ENCODE results near the gene GIMAP6.
"Not testable (repeated sequence)": the region's sequence is repeated elsewhere in the genome, so short reads cannot be mapped to it uniquely, and the experiment has no call there.

GIMAP6 gene

DNA sequence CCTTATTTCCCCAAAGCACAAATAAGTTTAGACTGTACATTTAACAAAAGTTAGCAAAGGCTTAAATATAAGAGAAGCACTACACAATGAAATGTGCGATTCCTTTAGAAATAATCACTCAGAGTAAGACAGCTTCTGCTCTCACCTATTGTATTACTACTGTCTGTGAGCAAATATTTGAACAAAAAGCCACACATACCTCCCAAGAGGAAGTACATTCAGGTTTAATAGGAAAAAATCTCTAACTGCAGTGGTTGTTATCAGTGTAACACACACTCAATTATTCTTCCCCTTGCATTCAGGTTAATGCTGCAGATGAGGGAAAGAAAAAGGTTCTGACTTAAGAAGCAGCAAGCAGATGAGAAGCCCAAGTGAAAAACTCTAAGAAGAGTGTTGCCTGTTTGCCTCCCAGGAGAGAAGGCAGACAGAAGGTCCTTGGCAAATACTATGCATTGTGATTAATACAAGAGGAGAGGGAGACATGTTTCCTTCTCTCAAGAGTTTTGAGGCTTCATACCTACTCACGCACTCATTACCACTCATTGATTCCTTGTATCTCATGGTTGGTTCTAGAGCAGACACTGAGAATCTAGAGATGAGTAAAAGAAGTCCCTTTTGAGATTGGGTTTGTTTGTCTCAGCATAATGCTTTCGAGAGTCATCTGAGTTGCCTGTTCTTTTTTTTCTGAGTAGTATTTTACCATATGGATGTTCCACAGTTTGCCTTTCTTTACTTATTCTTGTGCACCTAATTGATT lies 51.4 kb downstream of the GIMAP6 start:
- DNase-seq, result no peak

DNA sequence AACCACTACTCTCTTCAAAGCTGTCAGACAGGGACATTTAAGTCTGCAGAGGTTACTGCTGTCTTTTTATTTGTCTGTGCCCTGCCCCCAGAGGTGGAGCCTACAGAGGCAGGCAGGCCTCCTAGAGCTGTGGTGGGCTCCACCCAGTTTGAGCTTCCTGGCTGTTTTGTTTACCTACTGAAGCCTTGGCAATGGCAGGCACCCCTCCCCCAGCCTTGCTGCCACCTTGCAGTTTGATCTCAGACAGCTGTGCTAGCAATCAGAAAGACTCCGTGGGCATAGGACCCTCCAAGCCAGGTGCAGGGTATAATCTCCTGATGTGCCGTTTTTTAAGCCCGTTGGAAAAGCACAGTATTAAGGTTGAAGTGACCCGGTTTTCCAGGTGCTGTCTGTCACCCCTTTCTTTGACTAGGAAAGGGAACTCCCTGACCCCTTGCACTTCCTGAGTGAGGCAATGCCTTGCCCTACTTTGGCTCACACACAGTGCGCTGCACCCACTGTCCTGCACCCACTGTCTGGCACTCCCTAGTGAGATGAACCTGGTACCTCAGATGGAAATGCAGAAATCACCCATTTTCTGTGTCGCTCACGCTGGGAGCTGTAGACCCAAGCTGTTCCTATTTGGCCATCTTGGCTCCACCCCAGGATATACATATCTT lies 52.1 kb downstream of the GIMAP6 start:
- DNase-seq, result not testable (repeated sequence)
